ENCODE results near the gene ABHD17B. TPM values are rescaled to one million over a fixed set of nuclear protein-coding genes. Genes with fewer than 3 reads are reported as not detected.

Gene ABHD17B
- total and polyA plus RNA-seq, 3 experiments from 2014 or later = 17.0 to 26.6 (median 17.3) TPM

DNA sequence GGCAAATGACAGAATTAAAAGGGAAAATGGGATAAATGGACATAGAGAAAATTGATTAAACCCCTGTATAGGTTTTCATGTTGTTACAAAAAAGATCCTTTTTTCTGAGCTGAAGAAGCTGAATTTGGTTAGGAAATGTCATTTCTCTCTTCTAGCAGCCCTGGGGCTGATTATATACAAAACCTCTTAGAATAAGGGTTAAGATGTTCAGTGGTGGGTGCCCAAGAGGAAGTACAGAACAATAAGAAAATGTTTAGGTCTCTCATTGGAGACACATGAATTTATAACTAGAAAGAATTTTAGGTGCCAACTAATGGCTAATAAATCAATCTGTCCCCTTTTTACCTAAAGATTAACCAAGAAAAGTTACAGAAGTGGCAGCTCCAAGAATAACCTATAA lies 14.2 kb downstream of the ABHD17B start:
- Histone ChIP-seq H3K9me3 (ENCODE audit: low read length) (no peaks in the 10 kb centered on the region), H3K36me3 (ENCODE audit: insufficient read depth, low read length) (no peaks in the 10 kb centered on the region), H3K27ac (ENCODE audit: low read depth, low read length) (no peak overlapping the region), H3K4me3 (ENCODE audit: low read length) (no peak overlapping the region), H3K27me3 (ENCODE audit: insufficient read depth, low read length, poor library complexity, severe bottlenecking) (no peaks in the 10 kb centered on the region), H3K4me1 (ENCODE audit: insufficient read depth, low read length) (peaks cover 48% of the 10 kb centered on the region)
- Mint-ChIP-seq H3K9me3 (no peaks in the 10 kb centered on the region), H3K27ac (peak overlapping the region; percentile 2 to 92 (median 58)), H3K4me1 (peaks cover 67 to 89% (median 81%) of the 10 kb centered on the region in 3 donors), H3K4me3 (peak overlapping the region in 6 of 7 donors; percentile 55 to 65 (median 62)), H3K27me3 (no peaks in the 10 kb centered on the region), H3K36me3 (peaks cover 0 to 1% (median 0%) of the 10 kb centered on the region in 3 donors)
- ChIA-PET CTCF (interaction anchor here (1.5 to 2.6 kb wide), 2 partner anchors 9 to 78 kb away, joined by 4 to 11 read pairs; no protein-coding TSS in a partner anchor), POLR2A (no interaction called here)
- DNase-seq = no peak

DNA sequence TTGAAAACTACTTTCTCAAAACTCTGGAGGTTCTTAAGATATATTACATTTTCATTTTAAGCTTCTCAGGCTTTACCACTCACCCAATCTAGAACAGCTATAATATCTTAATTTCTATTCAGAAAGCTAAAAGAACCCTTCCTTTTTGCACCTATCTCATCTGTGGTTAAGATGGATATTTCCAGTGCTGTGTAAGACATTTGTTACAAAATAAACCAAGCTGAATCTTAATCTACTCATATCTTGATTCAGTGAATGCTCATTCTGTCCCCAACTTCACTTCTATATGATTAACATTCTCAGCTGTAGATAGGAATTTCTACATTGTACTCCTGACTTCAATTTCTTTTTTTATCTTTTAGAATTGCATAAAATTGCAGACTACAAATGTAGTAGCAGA lies 15.0 kb downstream of the ABHD17B start:
- Histone ChIP-seq H3K9me3 (ENCODE audit: low read length) (no peaks in the 10 kb centered on the region), H3K36me3 (ENCODE audit: insufficient read depth, low read length) (no peaks in the 10 kb centered on the region), H3K27ac (ENCODE audit: low read depth, low read length) (no peak overlapping the region), H3K4me1 (ENCODE audit: insufficient read depth, low read length) (peaks cover 45% of the 10 kb centered on the region), H3K27me3 (ENCODE audit: insufficient read depth, low read length, poor library complexity, severe bottlenecking) (no peaks in the 10 kb centered on the region), H3K4me3 (ENCODE audit: low read length) (no peak overlapping the region)
- Mint-ChIP-seq H3K4me3 (peak overlapping the region in 4 of 7 donors; percentile 2 to 28 (median 6)), H3K4me1 (peaks cover 60 to 89% (median 81%) of the 10 kb centered on the region in 3 donors), H3K27ac (peak overlapping the region in 2 of 8 donors; percentile 21 to 31), H3K36me3 (peaks cover 0 to 5% (median 0%) of the 10 kb centered on the region in 3 donors), H3K27me3 (no peaks in the 10 kb centered on the region), H3K9me3 (no peaks in the 10 kb centered on the region)
- ChIA-PET POLR2A (no interaction called here), CTCF (interaction anchor here (1.1 to 2.6 kb wide), 2 partner anchors 11 to 77 kb away, joined by 4 to 11 read pairs; no protein-coding TSS in a partner anchor)
- no peak for DNase-seq

DNA sequence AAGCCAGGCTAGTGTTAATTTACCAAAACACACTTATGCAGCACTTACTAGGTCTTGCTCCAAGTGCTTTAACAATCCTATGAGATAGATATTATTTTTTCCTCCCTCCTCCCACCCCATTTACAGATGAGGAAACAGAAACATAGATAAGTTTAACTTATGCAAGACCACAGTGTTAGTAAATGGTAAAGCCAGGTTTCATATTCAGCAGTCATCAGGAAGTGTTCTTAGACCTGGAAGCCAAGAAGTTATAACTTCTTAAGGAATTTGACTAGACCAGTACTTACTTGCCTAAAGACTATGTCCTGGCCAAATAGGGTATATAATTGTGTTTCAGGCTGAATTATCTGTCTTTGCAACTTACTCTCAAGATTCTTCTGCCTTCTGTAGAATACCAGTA lies 15.9 kb downstream of the ABHD17B start:
- CTCF ChIA-PET = no interaction called here
- no peak for DNase-seq
- H3K4me3 ChIP-seq (ENCODE audit: low read length) = no peak overlapping the region
- Mint-ChIP-seq H3K27ac (peak overlapping the region in 5 of 8 donors; percentile 18 to 61 (median 22)), H3K4me1 (peaks cover 58 to 87% (median 84%) of the 10 kb centered on the region in 3 donors), H3K4me3 (peak overlapping the region in 5 of 7 donors; percentile 2 to 19 (median 10)), H3K27me3 (no peaks in the 10 kb centered on the region), H3K9me3 (no peaks in the 10 kb centered on the region), H3K36me3 (peaks cover 0 to 5% (median 0%) of the 10 kb centered on the region in 3 donors)
- no peaks in the 10 kb centered on the region for H3K27me3 ChIP-seq (ENCODE audit: insufficient read depth, low read length, poor library complexity, severe bottlenecking)
- no peak overlapping the region for H3K27ac ChIP-seq (ENCODE audit: low read depth, low read length)
- no peaks in the 10 kb centered on the region for H3K36me3 ChIP-seq (ENCODE audit: insufficient read depth, low read length)
- H3K9me3 ChIP-seq (ENCODE audit: low read length) = no peaks in the 10 kb centered on the region
- peaks cover 45% of the 10 kb centered on the region for H3K4me1 ChIP-seq (ENCODE audit: insufficient read depth, low read length)
- POLR2A ChIA-PET = no interaction called here

DNA sequence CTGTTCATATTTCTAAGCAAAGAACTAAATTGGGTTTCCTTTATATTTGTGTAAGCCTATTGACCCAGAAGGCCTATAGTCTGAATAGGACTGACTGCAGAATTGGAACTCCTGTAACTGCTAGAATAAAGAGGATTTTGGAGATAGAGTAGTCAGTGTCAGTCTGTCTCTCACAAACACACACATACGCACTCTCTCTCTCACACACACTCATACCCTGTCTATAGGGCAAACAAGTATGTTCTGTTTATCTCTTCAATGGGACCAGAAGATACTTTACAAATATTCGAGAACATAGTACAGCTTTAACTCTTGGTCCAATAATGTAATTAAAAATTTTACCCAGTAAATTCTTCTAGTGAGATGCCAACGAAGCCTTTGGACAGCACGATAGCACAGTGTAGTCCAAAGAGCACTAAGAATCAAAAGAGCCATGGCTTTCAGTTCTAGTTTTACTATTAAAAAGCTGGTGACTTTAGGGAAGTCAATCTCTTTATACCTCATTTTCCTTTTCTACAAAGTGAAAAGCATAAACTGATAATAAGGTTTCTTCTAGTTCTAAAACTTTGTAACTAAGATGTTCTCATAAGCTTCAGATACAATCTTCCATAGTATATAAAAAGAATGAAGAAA lies 19.3 kb downstream of the ABHD17B start:
- ChIA-PET POLR2A (no interaction called here), CTCF (interaction anchor here (1.3 kb wide), 1 partner anchor 73 kb away, joined by 4 read pairs; no protein-coding TSS in a partner anchor)
- Histone ChIP-seq H3K27me3 (ENCODE audit: insufficient read depth, low read length, poor library complexity, severe bottlenecking) (no peaks in the 10 kb centered on the region), H3K36me3 (ENCODE audit: insufficient read depth, low read length) (no peaks in the 10 kb centered on the region), H3K4me3 (ENCODE audit: low read length) (no peak overlapping the region), H3K27ac (ENCODE audit: low read depth, low read length) (no peak overlapping the region), H3K9me3 (ENCODE audit: low read length) (no peaks in the 10 kb centered on the region), H3K4me1 (ENCODE audit: insufficient read depth, low read length) (peaks cover 19% of the 10 kb centered on the region)
- Mint-ChIP-seq H3K27me3 (no peaks in the 10 kb centered on the region), H3K4me3 (no peak overlapping the region), H3K36me3 (peaks cover 0 to 4% (median 0%) of the 10 kb centered on the region in 3 donors), H3K27ac (no peak overlapping the region), H3K4me1 (peaks cover 44 to 76% (median 71%) of the 10 kb centered on the region in 3 donors), H3K9me3 (no peaks in the 10 kb centered on the region)
- no peak for DNase-seq

DNA sequence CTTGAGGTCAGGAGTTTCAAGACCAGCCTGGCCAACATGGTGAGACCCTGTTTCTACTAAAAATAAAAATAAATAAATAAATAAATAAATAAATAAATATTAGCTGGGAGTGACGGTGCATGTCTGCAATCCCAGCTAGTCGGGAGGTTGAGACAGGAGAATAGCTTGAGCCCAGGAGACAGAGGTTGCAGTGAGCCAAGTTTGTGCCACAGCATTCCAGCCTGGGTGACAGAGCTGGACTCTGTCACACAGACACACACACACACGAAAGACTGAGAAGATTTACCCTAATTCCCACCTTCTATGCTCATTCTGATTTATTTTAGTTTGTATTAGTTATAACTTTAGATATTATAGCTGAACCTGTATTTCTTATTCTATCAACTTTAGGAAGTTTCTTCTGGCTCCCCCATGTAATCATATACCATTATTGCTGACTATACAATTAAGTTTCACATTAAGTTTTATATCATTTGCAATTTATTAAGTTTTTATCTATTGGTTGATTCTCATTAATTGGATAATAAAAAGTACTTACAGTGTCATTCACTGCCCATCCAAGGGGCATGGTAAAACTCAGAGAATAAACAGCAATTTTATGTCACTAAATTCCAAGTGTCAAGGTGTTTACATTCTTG lies 20.8 kb downstream of the ABHD17B start:
- Mint-ChIP-seq H3K27ac (no peak overlapping the region), H3K27me3 (no peaks in the 10 kb centered on the region), H3K4me3 (no peak overlapping the region), H3K4me1 (peaks cover 42 to 76% (median 68%) of the 10 kb centered on the region in 3 donors), H3K9me3 (no peaks in the 10 kb centered on the region), H3K36me3 (peaks cover 0 to 4% (median 0%) of the 10 kb centered on the region in 3 donors)
- Histone ChIP-seq H3K27ac (ENCODE audit: low read depth, low read length) (no peak overlapping the region), H3K4me1 (ENCODE audit: insufficient read depth, low read length) (peaks cover 9% of the 10 kb centered on the region), H3K4me3 (ENCODE audit: low read length) (no peak overlapping the region), H3K27me3 (ENCODE audit: insufficient read depth, low read length, poor library complexity, severe bottlenecking) (no peaks in the 10 kb centered on the region), H3K9me3 (ENCODE audit: low read length) (no peaks in the 10 kb centered on the region), H3K36me3 (ENCODE audit: insufficient read depth, low read length) (no peaks in the 10 kb centered on the region)
- ChIA-PET CTCF (no interaction called here), POLR2A (interaction anchor here (0.6 kb wide), 1 partner anchor 53 kb away, joined by 9 read pairs; no protein-coding TSS in a partner anchor)
- no peak for DNase-seq

DNA sequence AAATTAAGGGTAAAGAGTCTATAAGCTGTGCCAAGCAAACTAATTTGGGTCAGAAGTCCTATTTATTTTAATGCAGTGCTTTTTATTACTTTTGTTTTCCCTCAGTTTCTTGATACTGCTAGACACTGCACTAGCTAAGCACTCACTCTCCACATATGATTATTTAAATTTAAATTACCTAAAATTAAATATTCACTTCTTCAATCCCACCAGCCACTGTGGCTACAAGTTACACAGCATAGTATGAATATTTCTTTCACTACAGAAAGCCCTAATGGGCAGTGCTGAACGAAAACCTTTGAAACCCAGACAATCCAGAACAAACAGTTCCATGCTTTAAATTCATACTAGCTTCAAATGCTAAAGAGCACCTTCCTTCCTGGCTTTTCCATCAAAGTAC lies 23.6 kb downstream of the ABHD17B start:
- Histone ChIP-seq H3K27ac (ENCODE audit: low read depth, low read length) (no peak overlapping the region), H3K4me1 (ENCODE audit: insufficient read depth, low read length) (peaks cover 5% of the 10 kb centered on the region), H3K9me3 (ENCODE audit: low read length) (peaks cover 6% of the 10 kb centered on the region), H3K36me3 (ENCODE audit: insufficient read depth, low read length) (no peaks in the 10 kb centered on the region), H3K4me3 (ENCODE audit: low read length) (no peak overlapping the region), H3K27me3 (ENCODE audit: insufficient read depth, low read length, poor library complexity, severe bottlenecking) (no peaks in the 10 kb centered on the region)
- ChIA-PET CTCF (interaction anchor here (0.8 kb wide), 1 partner anchor 10 kb away, joined by 4 read pairs; no protein-coding TSS in a partner anchor), POLR2A (no interaction called here)
- peak overlapping the region in 5 of 8 donors; percentile 2 to 48 (median 8) for H3K27ac Mint-ChIP-seq
- H3K27me3 Mint-ChIP-seq = no peaks in the 10 kb centered on the region
- H3K4me3 Mint-ChIP-seq = peak overlapping the region in 2 of 7 donors; percentile 16 to 44
- H3K9me3 Mint-ChIP-seq = peaks cover 4 to 19% (median 17%) of the 10 kb centered on the region in 5 donors
- H3K36me3 Mint-ChIP-seq = peaks cover 10 to 22% (median 13%) of the 10 kb centered on the region in 3 donors
- DNase-seq = no peak
- peaks cover 38 to 71% (median 55%) of the 10 kb centered on the region in 3 donors for H3K4me1 Mint-ChIP-seq

DNA sequence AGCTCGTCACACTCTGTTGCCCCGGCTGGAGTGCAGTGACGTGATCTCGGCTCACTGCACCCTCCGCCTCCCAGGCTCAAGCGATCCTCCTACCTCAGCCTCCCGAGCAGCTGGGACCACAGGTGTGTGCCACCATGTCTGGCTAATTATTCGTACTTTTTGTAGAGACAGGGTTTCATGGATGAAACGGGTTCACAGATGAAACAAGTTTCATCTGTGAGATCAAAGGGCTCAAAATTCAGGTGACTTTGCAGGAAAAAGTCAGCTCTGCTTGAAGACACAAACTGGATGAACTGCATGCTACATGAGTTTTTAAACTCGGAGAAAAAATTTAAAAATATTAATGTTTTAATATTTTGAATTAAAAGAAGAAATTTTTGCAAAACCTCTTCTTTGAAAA lies 24.5 kb downstream of the ABHD17B start:
- Mint-ChIP-seq H3K4me3 (no peak overlapping the region), H3K4me1 (peaks cover 41 to 67% (median 55%) of the 10 kb centered on the region in 3 donors), H3K27me3 (no peaks in the 10 kb centered on the region), H3K9me3 (peaks cover 5 to 24% (median 17%) of the 10 kb centered on the region in 5 donors), H3K36me3 (peaks cover 10 to 26% (median 17%) of the 10 kb centered on the region in 3 donors), H3K27ac (peak overlapping the region in 4 of 8 donors; percentile 5 to 43 (median 10))
- H3K36me3 ChIP-seq (ENCODE audit: insufficient read depth, low read length) = no peaks in the 10 kb centered on the region
- H3K4me1 ChIP-seq (ENCODE audit: insufficient read depth, low read length) = peaks cover 5% of the 10 kb centered on the region
- H3K27me3 ChIP-seq (ENCODE audit: insufficient read depth, low read length, poor library complexity, severe bottlenecking) = no peaks in the 10 kb centered on the region
- H3K4me3 ChIP-seq (ENCODE audit: low read length) = no peak overlapping the region
- no peak for DNase-seq
- POLR2A ChIA-PET = no interaction called here
- CTCF ChIA-PET = no interaction called here
- H3K9me3 ChIP-seq (ENCODE audit: low read length) = peaks cover 6% of the 10 kb centered on the region
- H3K27ac ChIP-seq (ENCODE audit: low read depth, low read length) = no peak overlapping the region

DNA sequence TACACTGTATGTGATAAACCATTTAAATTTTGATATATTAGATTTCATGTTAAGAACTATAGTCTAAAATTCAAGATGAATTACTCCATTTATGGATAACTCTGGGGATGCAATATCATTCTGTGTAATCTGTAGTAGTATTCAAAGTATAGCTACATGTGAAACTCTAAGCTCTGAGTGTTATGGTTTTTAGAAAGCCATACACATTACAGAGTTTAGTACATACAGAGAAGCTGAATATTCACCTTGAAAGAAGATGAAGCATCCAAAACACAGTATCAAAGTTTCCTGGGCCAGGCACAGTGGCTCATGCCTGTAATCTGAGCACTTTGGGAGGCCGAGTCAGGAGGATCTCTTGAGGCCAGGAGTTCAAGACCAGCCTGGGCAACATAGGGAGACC lies 25.0 kb downstream of the ABHD17B start:
- DNase-seq = no peak
- Histone ChIP-seq H3K9me3 (ENCODE audit: low read length) (peaks cover 6% of the 10 kb centered on the region), H3K27me3 (ENCODE audit: insufficient read depth, low read length, poor library complexity, severe bottlenecking) (no peaks in the 10 kb centered on the region), H3K36me3 (ENCODE audit: insufficient read depth, low read length) (no peaks in the 10 kb centered on the region), H3K4me1 (ENCODE audit: insufficient read depth, low read length) (peaks cover 5% of the 10 kb centered on the region), H3K27ac (ENCODE audit: low read depth, low read length) (no peak overlapping the region), H3K4me3 (ENCODE audit: low read length) (no peak overlapping the region)
- ChIA-PET POLR2A (no interaction called here), CTCF (no interaction called here)
- Mint-ChIP-seq H3K4me3 (no peak overlapping the region), H3K27ac (peak overlapping the region in 4 of 8 donors; percentile 12 to 43 (median 15)), H3K9me3 (peaks cover 8 to 29% (median 22%) of the 10 kb centered on the region in 5 donors), H3K36me3 (peaks cover 9 to 31% (median 21%) of the 10 kb centered on the region in 3 donors), H3K4me1 (peaks cover 41 to 62% (median 52%) of the 10 kb centered on the region in 3 donors), H3K27me3 (no peaks in the 10 kb centered on the region)
